ENCODE results near the gene RGS7.

DNA sequence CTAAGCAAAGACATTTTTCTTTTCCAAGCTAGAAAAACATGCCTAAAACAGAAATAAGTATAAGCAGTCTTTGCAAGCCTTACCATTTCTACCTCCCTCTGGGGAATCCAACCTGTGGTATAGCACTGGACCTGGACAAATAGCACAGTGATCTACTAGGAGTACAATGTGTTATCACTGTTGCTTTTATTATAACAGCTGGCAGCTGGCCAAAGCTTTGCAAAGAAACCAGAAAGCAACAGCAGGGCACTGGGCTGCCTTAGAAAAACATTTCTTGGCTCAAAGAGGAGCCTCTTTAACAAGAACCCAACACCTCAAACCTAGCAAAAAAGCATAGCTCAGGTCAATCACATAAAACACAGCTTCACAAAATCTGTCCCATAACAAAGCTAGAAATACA is 450.5 kb downstream of the RGS7 start:
- TF ChIP-seq EZH2phosphoT487 (IDR thresholded peaks at IDR 0.05; ENCODE audit: borderline replicate concordance) = no peak
- TF ChIP-seq, protein P1, sequence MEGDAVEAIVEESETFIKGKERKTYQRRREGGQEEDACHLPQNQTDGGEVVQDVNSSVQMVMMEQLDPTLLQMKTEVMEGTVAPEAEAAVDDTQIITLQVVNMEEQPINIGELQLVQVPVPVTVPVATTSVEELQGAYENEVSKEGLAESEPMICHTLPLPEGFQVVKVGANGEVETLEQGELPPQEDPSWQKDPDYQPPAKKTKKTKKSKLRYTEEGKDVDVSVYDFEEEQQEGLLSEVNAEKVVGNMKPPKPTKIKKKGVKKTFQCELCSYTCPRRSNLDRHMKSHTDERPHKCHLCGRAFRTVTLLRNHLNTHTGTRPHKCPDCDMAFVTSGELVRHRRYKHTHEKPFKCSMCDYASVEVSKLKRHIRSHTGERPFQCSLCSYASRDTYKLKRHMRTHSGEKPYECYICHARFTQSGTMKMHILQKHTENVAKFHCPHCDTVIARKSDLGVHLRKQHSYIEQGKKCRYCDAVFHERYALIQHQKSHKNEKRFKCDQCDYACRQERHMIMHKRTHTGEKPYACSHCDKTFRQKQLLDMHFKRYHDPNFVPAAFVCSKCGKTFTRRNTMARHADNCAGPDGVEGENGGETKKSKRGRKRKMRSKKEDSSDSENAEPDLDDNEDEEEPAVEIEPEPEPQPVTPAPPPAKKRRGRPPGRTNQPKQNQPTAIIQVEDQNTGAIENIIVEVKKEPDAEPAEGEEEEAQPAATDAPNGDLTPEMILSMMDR (conservative IDR thresholded peaks at IDR 0.05; ENCODE audit: low read length) = no peak
